Measurements from ENCODE around the gene GRID1.

DNA sequence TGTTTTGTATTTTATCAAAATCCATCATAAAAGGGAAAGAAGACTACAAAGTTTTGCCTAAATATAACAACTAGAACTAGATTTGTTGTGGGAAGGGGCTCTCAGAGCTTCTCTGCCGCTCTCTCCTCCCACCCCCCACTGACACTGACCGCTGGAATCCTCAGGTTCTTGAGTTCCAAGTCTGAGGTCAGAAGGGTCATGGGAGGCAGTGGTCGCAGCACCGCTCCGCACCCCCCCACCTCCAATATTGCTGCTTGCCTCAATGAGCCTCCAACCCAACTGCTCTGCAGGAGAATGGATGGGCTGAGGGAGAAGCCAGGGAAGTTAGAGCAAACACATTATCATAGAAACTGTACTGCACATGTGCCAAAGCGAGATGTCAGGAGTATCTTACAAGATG, 359.4 kb downstream of the GRID1 start:
- TF ChIP-seq, protein P1, sequence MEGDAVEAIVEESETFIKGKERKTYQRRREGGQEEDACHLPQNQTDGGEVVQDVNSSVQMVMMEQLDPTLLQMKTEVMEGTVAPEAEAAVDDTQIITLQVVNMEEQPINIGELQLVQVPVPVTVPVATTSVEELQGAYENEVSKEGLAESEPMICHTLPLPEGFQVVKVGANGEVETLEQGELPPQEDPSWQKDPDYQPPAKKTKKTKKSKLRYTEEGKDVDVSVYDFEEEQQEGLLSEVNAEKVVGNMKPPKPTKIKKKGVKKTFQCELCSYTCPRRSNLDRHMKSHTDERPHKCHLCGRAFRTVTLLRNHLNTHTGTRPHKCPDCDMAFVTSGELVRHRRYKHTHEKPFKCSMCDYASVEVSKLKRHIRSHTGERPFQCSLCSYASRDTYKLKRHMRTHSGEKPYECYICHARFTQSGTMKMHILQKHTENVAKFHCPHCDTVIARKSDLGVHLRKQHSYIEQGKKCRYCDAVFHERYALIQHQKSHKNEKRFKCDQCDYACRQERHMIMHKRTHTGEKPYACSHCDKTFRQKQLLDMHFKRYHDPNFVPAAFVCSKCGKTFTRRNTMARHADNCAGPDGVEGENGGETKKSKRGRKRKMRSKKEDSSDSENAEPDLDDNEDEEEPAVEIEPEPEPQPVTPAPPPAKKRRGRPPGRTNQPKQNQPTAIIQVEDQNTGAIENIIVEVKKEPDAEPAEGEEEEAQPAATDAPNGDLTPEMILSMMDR (IDR thresholded peaks at IDR 0.05; ENCODE audit: insufficient read depth, low read depth, low read length): no peak
- no peak for TF ChIP-seq EZH2 (IDR thresholded peaks at IDR 0.05; ENCODE audit: insufficient read depth, low read length)
